Measurements from ENCODE around the gene KLHL17. TPM values are rescaled to one million over a fixed set of nuclear protein-coding genes. Genes with fewer than 3 reads are reported as not detected.
"Not testable (repeated sequence)": the region's sequence is repeated elsewhere in the genome, so short reads cannot be mapped to it uniquely, and the experiment has no call there.

The KLHL17 gene
- total RNA-seq, 2 donors from 2014 or later: 19.9 to 26.1 TPM

DNA sequence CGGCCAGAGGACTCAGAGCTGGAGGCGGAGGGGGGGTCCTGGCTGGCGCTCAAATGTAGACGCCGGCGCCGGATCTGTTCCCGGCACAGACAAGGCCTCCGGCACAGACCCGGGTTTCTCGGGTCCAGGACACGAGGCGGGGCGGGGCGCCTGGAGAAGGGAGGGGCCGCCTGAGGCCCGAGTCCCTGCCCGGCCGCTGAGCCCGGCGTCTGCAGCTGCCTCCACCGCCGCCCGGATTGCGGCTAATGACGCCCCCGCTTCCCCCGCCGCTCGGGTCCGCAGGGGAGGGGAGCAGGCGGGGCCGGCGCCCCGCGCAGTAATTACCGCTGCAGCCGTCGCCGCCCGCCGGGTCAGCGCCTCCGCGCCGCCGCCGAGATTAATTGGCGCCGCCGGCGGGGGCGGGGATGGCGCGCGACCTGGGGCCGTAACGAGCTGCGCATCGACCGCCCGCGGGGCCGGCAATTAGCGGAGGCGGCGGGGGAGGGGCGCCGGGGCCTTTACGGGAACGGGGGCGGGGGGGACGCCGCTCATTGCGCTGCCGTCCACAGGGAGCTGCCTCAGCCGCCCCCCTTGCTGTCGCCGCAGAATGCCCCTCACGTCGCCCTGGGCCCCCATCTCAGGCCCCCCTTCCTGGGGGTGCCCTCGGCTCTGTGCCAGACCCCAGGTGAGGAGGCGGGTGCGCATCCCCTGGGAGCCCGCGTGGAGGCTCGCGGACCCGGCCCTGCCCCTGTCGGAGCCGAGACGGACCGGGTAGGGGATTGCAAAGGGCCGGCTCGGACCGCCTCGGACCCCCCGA is 18.6 kb upstream of the KLHL17 start:
- DNase-seq (ENCODE audit: low spot score in 2 of 2): no peak
- H3K9me3 Mint-ChIP-seq: no peaks in the 10 kb centered on the region
- H3K36me3 Mint-ChIP-seq: peaks cover 0 to 10% of the 10 kb centered on the region in 2 donors
- no peak overlapping the region for H3K27ac Mint-ChIP-seq
- peak; percentile 28 for ATAC-seq

DNA sequence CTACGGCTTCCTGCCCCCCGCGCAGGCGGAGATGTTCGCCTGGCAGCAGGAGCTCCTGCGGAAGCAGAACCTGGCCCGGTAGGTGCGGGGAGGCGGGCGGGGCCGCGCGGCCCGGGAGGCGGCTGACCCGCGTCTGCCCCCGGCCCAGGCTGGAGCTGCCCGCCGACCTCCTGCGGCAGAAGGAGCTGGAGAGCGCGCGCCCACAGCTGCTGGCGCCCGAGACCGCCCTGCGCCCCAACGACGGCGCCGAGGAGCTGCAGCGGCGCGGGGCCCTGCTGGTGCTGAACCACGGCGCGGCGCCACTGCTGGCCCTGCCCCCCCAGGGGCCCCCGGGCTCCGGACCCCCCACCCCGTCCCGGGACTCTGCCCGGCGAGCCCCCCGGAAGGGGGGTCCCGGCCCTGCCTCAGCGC is 18.0 kb upstream of the KLHL17 start:
- Mint-ChIP-seq H3K9me3 (no peaks in the 10 kb centered on the region), H3K36me3 (peaks cover 0 to 10% of the 10 kb centered on the region in 2 donors), H3K27ac (no peak overlapping the region)
- ATAC-seq: no peak
- DNase-seq (ENCODE audit: low spot score in 2 of 2): no peak

DNA sequence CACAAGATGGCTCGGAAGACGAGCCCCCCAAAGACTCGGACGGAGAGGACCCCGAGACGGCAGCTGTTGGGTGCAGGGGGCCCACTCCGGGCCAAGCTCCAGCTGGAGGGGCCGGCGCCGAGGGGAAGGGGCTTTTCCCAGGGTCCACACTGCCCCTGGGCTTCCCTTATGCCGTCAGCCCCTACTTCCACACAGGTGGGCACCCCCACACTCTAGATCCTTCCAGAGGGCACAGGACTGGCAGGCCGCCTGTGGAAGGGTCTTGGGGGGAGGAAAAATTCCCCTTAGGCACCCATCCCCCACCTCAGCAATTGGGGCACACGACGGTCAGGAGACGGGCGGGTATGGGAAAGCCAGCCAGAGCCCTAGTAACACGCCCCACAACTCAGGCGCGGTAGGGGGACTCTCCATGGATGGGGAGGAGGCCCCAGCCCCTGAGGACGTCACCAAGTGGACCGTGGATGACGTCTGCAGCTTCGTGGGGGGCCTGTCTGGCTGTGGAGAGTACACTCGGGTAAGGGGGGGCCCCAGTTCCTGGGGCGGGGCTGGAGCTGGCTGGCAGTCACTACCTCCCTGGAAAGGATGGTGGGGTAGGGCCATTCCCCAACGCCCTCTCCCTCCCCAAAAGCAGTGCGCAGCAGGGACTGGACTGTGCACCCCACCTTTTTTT is 17.4 kb upstream of the KLHL17 start:
- Mint-ChIP-seq H3K36me3 (peaks cover 0 to 10% of the 10 kb centered on the region in 2 donors), H3K9me3 (no peaks in the 10 kb centered on the region), H3K27ac (no peak overlapping the region)
- DNase-seq (ENCODE audit: low spot score in 2 of 2) (no peak), ATAC-seq (no peak)

DNA sequence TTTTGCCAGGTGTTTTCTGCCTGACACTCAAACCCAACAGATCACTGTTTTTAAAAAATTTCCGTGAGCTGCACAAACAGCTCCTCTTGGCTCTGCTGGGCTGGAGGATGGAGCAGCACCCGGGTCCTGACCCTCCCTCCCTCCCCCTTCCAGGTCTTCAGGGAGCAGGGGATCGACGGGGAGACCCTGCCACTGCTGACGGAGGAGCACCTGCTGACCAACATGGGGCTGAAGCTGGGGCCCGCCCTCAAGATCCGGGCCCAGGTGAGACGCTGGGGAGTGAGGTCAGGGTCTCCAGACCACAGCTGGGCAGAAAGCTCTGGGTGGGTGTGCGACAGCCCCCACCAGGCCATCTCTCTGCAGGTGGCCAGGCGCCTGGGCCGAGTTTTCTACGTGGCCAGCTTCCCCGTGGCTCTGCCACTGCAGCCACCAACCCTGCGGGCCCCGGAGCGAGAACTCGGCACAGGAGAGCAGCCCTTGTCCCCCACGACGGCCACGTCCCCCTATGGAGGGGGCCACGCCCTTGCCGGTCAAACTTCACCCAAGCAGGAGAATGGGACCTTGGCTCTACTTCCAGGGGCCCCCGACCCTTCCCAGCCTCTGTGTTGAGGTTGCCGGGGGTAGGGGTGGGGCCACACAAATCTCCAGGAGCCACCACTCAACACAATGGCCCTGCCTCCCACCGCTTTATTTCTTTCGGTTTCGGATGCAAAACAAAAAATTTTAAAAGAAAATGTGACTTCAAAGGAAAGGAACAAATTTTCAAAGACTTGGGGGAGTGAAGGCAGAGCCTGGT is 16.6 kb upstream of the KLHL17 start:
- no peaks in the 10 kb centered on the region for H3K9me3 Mint-ChIP-seq
- H3K36me3 Mint-ChIP-seq: peaks cover 0 to 10% of the 10 kb centered on the region in 2 donors
- ATAC-seq (no peak), DNase-seq (ENCODE audit: low spot score in 2 of 2) (no peak)
- H3K27ac Mint-ChIP-seq: no peak overlapping the region

DNA sequence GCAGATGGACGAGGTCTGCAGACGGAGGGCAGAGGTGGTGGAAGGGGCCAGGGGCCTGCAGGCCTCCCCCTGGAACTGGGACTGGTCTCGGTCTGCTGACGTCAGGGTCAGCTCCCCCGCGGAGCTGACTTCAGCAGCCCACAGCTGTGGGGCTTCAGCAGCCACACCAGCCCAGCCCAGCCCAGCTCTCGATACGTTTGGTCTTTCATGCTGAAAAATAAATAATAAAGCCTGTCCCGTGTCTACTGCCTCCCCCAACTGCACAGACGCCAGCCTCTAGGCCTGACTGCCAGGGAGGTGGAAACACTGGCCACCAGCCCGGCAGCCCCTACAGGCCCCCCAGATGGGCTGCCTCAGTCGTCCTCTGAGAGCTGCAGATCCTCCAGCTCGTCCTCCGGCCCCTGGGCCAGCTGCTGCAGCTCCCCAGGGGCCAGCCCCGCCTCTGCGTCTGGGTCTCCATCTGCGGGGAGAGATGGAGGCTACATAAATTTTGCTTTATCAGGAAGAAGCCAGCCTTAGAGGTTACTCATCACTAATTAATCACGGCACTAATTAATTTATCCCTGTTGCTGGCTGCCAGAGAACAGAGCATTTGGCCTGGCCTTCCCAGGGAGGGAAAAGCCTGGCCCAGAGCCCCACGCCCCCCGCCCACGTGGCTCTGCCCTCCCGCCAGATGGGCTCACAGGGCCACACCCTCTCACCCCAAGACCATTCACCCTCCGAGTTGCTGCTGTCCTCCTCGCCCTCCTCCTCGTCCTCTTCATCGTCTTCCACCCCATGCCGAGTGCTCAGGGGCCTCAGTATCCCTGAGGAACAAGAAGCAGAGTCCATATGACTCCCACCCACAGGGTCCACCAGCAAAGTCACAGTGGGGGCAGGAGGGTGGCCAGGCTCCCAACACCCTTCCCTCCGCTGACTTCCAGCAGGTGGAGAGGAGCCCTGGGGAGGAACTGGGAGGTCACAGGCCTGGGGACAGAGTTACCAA is 15.8 kb upstream of the KLHL17 start:
- Mint-ChIP-seq H3K27ac (no peak overlapping the region), H3K9me3 (no peaks in the 10 kb centered on the region), H3K36me3 (peaks cover 6 to 15% of the 10 kb centered on the region in 2 donors)
- no peak for DNase-seq (ENCODE audit: low spot score in 2 of 2)
- no peak for ATAC-seq

DNA sequence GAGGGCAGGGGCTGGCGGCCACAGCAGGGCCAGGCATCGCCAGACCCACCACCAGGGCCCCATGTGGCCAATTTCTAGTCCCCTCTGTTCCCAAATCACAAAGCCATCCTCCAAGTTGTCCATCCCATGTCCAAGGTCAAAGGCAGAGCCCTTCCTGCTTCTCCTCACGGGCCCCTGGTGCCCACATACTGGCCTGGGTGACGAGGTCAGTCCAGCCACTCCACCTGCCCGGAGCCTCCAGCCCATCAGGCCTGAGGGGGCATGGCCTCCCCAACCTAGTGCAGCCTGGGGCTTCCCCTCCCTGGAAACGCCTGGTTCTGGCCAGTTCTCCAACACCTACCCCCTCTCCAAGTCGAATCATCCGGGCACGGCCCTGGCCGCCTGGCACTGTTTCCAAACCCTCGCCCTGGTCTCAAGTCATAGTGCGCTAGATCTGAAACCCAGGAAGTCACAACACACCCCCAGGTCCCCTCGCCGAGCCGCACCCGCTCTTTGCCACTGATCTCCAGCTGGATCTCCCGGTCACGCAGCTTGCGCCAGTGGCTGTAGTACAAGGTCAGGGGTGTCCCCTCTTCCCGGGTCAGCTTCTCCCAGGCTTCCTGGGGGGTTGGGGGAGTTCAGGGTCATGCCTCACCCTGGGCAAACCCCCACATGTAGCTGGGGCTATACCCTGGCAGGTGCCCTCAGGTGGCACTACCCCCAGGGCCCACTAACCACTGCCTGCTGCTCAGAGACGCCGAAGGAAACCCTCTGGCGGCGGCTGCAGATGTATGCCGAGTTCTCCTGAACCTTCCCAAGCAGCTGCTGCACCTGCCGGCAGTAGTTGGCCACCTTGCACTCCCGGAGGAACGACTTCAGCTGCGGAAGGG is 14.5 kb upstream of the KLHL17 start:
- H3K9me3 Mint-ChIP-seq: no peaks in the 10 kb centered on the region
- ATAC-seq (no peak), DNase-seq (ENCODE audit: low spot score in 2 of 2) (no peak)
- no peak overlapping the region for H3K27ac Mint-ChIP-seq
- H3K36me3 Mint-ChIP-seq: peaks cover 18 to 27% of the 10 kb centered on the region in 2 donors

DNA sequence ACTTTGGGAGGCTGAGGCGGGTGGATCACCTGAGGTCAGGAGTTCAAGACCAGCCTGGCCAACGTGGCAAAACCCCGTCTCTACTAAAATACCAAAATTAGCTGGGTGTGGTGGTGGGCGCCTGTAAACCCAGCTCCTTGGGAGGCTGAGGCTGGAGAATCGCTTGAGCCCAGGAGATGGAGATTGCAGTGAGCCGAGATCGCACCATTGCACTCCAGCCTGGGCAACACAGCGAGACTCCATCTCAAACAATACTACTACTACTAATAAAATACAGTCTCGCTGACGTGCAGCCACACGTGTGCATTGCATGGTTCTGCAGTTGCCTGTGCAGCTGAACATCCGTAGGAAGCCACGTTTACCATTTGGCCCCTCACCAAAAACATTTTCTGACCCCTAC is 13.6 kb upstream of the KLHL17 start:
- peaks cover 18 to 27% of the 10 kb centered on the region in 2 donors for H3K36me3 Mint-ChIP-seq
- not testable (repeated sequence) for H3K27ac Mint-ChIP-seq; H3K9me3 Mint-ChIP-seq; DNase-seq (ENCODE audit: low spot score in 2 of 2); ATAC-seq

DNA sequence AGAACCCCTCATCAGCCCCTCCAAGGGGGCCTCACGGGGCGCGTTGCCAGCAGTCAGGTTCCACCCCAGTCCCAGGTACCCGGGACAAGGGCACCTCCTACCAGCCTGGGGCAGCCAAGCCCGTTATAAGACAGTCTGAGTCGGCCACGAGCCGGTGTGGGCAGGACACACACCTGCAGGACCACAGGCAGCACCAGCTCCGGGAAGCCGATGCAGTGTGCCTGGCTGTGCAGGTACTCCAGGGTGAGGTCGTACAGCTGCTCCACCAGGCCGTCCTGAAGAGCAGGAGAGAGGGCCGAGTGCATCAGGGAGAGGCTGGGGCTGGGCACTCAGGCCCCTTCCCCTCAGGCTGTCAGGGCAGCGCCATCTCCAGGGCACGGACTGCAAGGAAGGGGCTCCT is 12.4 kb upstream of the KLHL17 start:
- ATAC-seq (no peak), DNase-seq (ENCODE audit: low spot score in 2 of 2) (no peak)
- Mint-ChIP-seq H3K27ac (no peak overlapping the region), H3K9me3 (no peaks in the 10 kb centered on the region), H3K36me3 (peaks cover 19 to 27% of the 10 kb centered on the region in 2 donors)

DNA sequence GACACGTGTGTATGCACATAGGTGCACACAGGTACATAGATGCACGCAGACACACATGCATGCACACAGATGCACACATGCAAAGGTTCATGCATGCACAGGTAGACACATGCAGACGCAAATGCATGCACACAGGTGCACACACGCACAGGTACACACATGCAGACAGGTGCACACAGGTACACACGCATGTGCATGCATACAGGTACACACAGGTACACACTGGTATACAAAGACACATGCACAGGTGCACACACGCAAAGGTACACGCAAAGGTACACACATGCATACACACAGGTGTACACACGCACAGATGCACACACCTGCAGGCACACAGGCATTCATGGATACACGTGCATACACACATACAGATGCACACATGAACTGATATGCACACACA is 10.1 kb upstream of the KLHL17 start:
- DNase-seq (ENCODE audit: low spot score in 2 of 2): no peak
- Mint-ChIP-seq H3K36me3 (peaks cover 21 to 33% of the 10 kb centered on the region in 2 donors), H3K9me3 (no peaks in the 10 kb centered on the region), H3K27ac (no peak overlapping the region)
- no peak for ATAC-seq

DNA sequence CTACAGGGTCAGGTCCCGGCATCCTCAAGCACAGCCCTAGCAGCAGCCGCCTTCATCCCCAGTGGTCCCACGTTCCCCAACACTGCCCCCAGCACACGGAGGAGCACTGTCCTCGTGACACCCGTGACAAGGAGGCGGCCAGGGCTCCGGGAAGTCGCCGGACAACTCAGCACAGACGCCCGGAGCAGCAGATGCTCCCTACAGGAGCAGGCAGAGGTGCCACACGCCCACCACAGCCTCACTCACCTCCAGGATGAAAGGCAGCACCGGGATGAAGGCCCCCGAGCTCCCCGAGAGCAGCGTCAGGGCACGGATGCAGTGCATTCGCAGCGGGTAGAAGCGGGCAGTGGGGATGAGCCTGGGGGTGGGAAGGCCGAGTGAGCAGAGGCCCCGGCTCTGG is 9.5 kb upstream of the KLHL17 start:
- no peaks in the 10 kb centered on the region for H3K9me3 Mint-ChIP-seq
- DNase-seq (ENCODE audit: low spot score in 2 of 2) (no peak), ATAC-seq (no peak)
- H3K27ac Mint-ChIP-seq: no peak overlapping the region
- peaks cover 23 to 39% of the 10 kb centered on the region in 2 donors for H3K36me3 Mint-ChIP-seq

DNA sequence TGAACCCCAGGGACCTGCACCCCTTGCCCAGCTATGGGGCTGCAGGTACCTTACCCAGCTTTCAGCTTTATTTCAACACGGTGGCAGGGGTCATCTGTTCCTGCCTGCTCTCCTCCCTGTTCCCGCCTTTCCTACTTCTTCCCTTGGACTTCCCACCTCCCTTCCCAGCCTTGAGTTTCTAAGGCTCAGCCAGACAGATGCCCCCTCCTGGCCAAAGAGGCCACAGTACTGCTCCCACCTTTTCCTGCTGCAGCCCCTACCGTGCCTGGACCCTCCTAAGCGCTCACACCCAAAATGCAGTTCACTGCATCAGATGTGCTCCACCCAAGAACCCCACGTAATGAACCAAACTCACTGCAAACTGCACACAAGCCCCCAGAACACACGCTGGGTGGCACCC is 9.0 kb upstream of the KLHL17 start:
- no peaks in the 10 kb centered on the region for H3K9me3 Mint-ChIP-seq
- H3K27ac Mint-ChIP-seq: peak overlapping the region in 1 of 2 donors; percentile 9
- no peak for ATAC-seq
- peaks cover 23 to 41% of the 10 kb centered on the region in 2 donors for H3K36me3 Mint-ChIP-seq
- no peak for DNase-seq (ENCODE audit: low spot score in 2 of 2)

DNA sequence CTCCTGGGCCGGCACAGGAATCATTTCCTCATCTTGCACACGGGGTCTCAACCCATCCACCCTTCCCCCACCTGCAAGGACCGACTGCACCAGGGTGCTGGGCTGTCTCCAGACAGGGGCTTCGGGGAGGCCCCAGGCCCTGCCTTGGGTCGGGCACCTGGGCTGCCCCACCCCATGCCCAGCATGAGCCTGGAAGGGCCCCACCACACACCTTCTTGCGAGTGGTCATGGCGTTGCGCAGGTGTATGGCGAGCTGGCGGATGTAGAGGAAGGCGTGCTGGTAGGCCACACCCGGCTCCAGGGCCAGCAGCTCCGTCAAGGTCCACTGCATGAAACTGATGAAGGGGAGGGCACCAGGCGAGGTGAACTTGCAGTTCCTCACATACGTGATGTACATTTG is 8.2 kb upstream of the KLHL17 start:
- ATAC-seq (no peak), DNase-seq (ENCODE audit: low spot score in 2 of 2) (no peak)
- Mint-ChIP-seq H3K27ac (no peak overlapping the region), H3K36me3 (peaks cover 23 to 46% of the 10 kb centered on the region in 2 donors), H3K9me3 (no peaks in the 10 kb centered on the region)

DNA sequence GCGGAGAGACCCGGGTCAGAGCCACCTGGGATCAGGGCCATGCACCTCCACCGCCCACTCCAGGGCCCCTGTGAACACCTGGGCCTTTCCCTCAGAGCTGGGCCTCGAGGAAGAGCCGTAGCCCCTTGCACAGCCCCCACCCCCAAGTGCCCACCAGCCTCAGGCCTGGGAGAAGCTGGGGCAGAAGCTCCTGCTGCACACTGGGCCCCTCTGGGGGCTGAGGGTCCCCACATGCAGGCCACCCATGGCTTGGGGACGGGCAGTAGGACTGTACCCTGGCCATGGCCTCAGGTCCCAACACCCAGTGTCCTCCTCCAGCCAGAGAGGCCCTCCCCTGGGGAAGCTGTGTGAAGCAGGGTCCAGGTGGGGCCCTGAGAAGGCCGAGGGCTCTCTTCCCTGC is 7.8 kb upstream of the KLHL17 start:
- H3K27ac Mint-ChIP-seq: no peak overlapping the region
- ATAC-seq: no peak
- DNase-seq (ENCODE audit: low spot score in 2 of 2): no peak
- H3K9me3 Mint-ChIP-seq: no peaks in the 10 kb centered on the region
- H3K36me3 Mint-ChIP-seq: peaks cover 23 to 50% of the 10 kb centered on the region in 2 donors

DNA sequence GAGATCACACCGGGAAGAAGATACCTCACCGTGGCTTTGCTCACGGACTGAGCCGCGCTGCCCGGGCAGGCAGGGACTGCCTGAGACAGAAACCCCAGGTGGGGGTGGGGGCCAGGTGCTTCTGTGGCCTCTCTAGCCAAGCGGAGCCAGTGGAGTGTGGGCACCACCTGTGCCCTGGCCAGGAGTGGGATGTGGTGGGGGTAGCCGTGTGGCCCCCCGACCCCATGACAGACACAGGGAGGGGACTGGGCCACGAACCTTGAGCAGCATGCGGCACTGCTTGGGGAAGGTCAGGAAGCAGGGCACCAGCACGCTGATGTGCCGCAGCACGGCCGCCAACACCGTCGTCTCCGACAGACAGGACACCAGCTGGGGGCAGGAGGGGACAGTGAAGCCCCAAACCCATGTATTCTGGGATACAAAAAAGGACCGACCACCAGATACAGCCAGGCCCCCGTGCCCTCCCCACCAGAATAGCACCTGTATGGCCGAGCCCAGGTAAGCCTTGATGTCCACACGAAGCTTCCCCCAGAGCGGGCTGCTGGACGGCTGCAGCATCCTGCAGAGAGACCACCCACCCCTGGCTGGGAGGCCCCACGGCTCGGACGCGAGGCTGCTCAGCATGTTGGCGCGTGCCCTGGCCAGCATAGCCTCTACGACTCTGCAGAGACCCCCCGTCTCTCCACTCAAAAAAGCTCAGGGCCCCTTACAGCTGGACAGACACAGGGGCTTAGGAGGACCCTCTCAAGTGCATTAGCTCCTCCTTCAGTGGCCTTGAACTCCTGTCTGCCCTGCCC is 6.7 kb upstream of the KLHL17 start:
- Mint-ChIP-seq H3K9me3 (no peaks in the 10 kb centered on the region), H3K27ac (no peak overlapping the region), H3K36me3 (peaks cover 29 to 58% of the 10 kb centered on the region in 2 donors)
- no peak for ATAC-seq
- no peak for DNase-seq (ENCODE audit: low spot score in 2 of 2)

DNA sequence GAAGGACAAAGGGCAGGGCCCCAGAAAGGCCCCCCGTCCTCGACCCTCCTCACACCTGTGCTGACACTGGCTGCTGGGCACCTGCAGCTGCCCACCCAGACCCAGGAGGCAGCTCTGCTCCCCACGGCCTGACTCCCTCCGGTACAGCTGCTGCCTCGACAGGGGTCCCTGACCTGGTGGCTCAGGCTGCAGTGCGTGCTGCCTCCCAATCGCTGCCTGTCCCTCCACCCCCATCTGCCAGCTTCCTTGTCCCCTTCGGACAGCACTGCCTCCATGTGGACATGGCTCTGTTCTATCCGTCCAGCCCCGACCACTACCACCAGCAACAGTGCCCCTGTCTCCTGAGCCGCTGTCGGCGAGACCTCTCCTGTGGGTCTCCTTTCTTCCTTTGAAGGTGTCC is 5.5 kb upstream of the KLHL17 start:
- no peaks in the 10 kb centered on the region for H3K9me3 Mint-ChIP-seq
- no peak overlapping the region for H3K27ac Mint-ChIP-seq
- no peak for DNase-seq (ENCODE audit: low spot score in 2 of 2)
- H3K36me3 Mint-ChIP-seq: peaks cover 21 to 54% of the 10 kb centered on the region in 2 donors
- no peak for ATAC-seq
